Activated CD8-positive, alpha-beta memory T cell treated with anti-CD3 and anti-CD28 coated beads, Interleukin-2, amount 50 U/mL, for 24 hours (primary cell): ENCODE measurements around the gene HMGCS1.
"Not testable (repeated sequence)": the region's sequence is repeated elsewhere in the genome, so short reads cannot be mapped to it uniquely, and the experiment has no call there.

ENCODE experiments used
- DNase-seq: peaks from one replicate; pipeline ENCODE4 v3.0.0-alpha.2; 2020; ENCODE audit errors: extremely low read depth

HMGCS1 gene

DNA sequence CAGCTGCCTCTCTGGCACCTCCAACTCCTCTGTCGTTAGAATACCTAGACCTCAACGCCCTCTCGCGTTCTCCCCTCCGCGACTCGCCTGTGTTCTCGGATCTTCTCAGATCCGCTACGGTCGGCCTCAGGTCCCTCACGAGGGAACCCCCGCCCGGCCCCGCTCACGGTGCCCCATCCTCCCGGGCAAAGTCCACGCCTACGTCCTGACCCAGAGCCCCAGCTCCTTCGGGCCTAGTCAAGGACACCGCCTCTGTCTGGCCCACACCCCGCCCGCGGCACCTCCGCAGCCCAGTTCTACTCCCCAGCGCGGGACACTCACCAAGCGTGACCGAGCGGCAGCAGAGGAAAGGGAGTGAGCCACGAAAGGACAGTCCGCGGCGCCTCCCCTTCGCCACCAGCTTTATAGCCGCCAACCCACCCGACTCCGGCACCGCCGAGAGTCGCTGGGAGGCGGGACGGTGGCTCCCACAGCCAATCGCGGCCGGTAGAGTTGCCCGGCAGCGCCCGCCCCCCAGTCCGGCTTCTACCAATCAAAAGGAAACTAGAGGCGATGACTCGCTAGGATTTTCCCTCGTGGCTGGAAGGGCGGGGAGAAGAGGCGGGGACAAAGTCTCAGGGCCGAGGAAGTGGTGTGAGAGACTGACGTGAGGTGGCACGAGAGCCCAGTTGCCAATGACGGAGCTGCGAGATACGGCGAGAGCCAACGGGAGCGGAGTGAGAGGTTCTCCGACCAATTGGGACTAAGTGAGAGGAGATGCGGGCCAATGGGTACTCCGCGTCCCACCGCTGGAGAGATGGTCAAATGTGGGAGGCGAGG, at the start of gene HMGCS1:
TSS of gene HMGCS1 (minus strand) at position 378 of the 819 bp plus-strand sequence. CDS start 14,447 bp downstream, outside the sequence.
- peak; percentile 96 for DNase-seq

DNA sequence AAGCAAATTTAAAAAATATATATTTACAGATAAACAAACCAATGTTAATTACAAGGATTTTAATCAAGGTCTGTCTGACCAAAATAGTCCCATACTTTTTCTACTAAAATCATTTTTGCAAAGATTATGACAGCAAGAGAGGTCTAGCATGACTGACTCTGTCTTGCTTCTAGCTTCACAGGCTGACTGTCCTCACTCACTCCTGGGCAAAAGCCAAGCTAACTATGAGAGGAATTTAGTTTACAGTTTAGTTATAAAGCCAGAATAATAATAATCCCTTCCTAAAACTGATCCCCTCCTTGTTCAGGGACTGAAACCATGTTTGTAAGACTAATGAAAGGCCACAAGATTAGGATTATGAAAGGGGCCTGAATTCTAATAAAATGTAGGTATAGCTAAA, 45.5 kb upstream of the HMGCS1 start:
- DNase-seq = no peak

DNA sequence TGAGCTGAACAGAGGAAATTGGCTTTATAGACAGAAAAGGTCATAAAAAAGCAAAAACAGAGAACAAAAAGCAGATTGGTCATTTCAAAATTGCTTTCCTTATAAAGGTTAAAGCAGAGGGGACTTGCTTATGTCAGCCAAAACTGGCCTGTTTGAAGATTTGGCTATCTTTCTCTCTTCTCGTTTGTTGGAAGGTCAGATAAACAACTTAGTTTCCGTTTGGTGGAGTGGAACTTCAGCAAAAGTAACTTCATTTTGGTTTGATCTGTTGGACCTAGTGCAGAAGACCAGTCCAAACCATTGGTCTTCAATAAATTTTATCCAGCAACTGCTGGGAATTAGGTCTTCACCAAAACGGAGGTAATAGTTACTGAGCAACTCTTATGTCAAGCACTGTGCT, 45.1 kb upstream of the HMGCS1 start:
- no peak for DNase-seq

DNA sequence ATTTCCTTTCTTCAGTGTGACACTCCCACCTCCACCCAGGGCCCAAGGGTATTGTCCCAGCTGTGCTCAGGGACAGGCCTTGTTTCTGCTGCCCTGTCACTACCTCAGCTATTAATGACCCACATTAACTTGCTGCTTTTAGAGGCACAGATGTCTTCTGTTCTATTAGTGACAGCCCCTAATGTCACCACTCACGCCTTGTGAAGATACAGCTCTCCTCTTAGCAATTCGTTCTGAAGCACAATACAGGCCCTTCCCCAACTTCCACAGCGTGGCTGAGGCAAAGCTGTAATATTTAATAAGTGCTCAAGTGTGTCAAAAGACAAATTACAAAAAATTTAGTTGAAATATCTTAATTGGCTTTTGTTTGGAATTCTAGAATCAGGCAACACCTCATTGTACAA, 44.7 kb upstream of the HMGCS1 start:
- DNase-seq = no peak

DNA sequence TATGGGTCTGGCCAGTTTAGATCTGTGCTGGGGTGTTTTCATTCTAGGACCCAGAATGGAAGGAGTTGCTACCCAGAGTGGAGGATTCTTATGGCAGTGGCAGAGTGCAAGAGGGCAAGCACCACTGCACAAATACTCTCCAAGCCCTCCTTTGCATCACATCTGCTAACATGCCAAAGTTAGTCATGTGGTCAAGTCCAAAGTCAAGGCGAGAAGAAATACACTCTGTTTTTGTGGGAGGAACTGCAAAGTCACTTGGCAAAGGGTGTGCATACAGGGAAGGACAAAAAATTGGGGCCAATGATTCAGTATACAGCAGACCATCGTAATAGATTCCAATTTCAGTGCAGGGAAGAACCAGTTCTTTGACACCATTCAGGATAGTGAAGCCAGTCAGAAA, 43.9 kb upstream of the HMGCS1 start:
- no peak for DNase-seq

DNA sequence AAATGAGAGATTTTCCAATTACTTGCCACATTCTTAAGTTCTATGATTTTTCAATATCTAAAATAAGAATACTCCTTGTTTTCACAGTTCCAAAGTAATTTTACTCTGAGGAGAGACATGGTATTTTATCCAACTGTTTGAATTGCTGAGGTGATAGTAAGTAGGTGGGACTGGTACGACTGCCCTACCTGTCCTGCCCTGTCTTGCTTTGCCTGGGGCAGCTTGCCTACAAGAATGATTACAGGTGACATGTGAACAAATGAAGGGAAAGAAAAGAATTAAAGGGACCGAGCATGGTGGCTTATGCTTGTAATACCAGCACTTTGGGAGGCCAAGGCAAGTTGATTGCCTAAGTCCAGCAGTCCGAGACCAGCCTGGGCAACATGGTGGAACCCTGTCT, 41.6 kb upstream of the HMGCS1 start:
- no peak for DNase-seq

DNA sequence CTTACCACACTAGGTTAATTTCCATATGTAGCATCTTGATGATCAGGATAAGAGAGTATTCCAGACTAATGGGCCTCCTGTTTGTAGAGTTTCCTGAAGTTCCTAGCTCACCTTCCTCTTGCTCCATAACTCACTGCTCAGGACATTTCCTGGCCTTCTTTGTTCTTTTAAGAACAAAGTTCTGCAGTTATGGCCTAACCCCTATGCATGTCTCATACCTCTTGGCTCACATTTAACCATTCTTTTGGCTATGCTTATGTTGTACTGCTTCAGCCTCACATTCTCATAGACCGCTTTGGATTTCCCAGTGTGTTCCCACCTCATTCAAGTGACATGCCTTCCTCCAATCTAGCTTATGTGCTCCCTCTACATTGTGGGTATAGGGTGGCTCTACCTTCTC, 40.5 kb upstream of the HMGCS1 start:
- no peak for DNase-seq

DNA sequence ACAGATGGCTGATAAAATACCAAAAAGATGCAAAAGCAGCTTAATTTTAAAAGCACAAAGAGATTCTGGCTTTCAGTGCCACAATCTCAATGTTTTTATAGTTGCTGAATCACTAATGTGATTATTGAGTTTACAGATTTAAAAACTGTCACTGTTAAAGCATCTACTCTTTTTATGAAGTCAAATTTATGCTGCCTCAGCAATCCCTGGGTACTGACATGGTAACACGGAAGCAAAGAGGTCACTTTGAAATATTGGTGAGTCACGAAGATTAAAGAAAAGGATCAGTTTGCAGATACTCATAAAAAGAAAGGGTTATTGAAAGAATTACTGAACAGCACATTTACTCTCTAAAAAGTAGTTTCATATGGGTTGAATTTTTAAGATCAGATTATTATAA, 39.7 kb upstream of the HMGCS1 start:
- no peak for DNase-seq

DNA sequence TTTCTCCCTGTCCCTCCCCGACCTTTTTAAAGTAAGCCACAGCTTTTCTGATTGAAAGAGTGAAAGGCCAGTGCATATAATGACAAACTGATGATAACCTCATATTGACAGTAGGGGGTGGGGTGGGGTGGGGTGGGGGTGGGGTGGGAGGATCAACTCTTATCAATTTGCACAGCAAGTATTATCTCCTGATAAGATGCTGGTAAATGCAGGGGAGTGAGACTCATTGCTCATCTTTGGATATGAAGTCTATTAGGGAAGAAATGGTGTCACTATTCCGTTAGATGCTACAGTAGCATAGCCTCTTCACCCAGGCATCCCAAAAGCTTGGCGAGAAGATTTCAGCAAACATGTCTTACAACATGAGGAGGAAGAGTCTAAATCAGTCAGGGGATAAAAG, 38.9 kb upstream of the HMGCS1 start:
- no peak for DNase-seq

DNA sequence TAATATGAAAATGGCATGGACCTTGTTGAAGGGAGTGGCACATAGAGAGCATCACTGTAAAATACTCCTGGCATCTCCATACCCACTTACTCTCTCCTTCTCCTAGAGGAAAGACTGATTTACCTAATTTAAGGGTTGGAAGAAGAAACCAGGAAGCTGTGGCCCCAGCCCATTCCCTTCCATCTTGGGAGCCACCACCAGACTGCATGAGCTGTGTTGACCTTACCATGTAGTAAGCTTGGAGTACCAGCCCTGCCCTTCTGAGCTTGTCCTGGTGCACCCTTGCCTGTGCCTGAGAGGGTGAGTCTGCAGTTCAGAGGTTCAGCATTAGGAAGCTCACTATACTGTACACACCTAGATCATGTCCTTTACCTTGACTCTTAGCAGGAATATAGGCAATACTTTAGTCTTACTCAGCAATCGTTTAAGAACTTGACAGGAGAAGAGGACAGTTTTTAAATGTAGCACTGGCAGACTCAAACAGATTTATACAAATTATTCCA, 35.7 kb upstream of the HMGCS1 start:
- no peak for DNase-seq

DNA sequence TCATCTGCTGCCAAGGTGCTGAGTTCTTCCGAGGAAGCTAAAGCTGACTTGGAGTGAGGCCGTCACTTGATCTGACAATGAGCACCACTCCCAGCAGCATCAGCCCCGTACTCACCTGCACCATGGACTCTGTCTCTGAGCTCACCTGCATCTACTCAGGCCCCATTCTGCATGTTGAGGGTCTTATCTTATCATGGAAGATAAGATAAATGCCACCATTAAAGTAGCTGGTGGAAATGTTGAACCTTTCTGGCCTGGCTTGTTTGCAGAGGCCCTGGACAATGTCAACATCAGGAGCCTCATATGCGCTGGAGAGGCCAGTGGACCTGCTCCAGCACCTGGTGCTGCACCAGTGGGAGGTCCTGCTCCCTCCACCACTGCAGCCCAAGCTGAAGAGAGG, 35.0 kb upstream of the HMGCS1 start:
- no peak for DNase-seq

DNA sequence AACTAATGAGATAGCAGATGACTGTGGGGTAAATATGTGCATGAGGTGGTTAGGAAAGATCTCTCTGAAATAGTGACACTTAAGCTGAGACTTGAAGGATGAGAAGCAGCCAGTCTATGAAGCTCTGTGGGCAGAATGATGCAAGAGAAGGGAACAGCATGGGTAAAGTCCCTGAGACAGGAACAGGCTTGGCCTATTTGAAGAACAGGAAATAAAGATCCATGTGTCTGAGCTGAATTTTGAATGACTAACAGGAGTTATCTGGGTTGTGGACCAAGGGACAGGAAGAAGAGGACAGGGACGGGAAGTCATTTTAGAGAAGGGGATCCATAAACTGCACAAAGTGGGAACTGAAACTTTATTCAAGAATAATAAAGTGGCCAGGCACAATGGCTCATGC, 25.6 kb upstream of the HMGCS1 start:
- DNase-seq = no peak

DNA sequence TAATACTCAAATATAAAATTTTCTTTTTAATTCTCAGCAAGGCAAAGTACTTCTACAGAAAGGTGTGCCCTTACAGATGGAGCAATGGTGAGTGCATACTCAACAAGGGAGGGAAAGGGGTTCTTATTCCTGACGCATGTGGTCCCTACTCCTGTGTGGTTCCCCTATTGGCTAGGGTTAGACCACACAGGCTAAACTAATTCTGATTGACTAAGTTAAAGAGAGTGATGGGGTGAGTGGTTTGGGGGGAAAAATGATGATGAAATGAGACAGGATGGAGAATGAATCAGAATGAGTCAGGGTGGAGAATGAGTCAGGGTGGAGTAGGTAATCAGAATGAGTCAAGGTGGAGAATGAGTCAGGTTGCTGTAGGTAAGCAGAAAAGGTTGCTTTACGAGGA, 22.9 kb upstream of the HMGCS1 start:
- DNase-seq = no peak

DNA sequence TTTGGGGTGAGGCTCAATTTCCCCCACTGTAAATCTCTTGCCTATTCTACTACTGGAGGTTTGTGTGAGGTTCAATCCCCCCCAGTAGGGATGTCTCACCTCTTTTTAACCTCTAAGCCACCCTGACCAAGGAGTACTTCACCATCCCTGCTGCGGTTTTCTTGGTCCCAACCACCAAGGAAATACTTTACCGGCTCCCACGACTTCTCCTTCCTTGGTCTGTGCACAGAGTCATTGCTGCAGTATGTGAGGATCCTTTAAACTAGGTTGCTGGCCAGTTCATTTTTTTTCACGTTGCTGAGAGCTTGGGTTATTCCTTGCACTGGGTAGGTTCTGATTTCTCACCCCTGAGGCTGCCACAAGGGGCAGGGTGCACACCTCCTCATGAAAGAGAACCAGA, 22.5 kb upstream of the HMGCS1 start:
- DNase-seq = no peak

DNA sequence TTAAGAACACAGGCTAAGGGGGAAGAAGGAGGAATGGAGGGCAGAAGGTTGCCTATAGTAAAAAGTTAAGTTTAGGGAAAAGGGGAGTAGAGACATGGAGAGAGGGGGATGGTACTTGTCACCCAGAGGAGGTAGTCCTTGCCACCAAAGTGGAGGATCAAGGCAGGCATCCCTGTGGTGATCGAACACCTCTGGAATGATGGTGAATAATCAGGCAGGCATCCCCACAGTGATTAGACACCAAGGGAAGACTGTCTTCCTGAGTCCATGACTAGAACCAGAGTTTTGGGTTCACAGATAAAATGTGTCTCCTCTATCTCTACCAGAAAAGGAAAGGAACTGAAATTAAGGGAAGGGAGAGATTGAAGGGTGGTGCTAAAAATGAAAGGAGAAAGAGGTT, 19.2 kb upstream of the HMGCS1 start:
- no peak for DNase-seq

DNA sequence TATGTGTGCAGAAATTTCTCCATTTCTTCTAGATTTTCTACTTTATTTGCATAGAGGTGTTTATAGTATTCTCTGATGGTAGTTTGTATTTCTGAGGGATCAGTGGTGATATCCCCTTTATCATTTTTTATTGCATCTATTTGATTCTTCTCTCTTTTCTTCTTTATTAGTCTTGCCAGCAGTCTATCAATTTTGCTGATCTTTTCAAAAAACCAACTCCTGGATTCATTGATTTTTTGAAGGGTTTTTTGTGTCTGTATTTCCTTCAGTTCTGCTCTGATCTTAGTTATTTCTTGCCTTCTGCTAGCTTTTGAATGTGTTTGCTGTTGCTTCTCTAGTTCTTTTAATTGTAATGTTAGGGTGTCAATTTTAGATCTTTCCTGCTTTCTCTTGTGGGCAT, 12.4 kb upstream of the HMGCS1 start:
- DNase-seq = not testable (repeated sequence)

DNA sequence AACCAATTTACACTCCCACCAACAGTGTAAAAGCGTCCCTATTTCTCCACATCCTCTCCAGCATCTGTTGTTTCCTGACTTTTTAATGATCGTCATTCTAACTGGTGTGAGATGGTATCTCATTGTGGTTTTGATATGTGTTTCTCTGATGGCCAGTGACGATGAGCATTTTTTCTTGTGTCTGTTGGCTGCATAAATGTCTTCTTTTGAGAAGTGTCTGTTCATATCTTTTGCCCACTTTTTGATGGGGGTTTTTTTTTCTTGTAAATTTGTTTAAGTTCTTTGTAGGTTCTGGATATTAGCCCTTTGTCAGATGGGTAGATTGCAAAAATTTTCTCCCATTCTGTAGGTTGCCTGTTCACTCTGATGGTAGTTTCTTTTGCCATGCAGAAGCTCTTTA, 10.3 kb upstream of the HMGCS1 start:
- not testable (repeated sequence) for DNase-seq

DNA sequence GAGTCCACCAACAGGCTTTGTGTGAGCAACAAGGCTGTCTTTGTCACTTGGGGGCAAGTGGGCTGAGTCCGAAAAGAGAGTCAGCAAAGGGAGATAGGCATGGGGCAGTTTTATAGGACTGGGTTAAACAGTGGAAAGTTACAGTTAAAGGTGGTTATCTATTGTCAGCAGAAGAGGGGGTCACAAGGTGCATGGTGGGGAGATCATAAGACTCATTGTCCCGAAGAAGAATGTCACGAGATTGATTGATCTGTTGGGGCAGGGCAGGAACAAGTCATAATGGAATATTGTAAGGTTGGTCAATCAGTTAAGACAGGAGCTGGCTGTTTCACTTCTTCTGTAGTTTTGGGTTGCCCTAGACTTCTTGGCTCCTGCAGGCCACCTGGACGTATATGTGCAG, 7.6 kb upstream of the HMGCS1 start:
- DNase-seq = no peak

DNA sequence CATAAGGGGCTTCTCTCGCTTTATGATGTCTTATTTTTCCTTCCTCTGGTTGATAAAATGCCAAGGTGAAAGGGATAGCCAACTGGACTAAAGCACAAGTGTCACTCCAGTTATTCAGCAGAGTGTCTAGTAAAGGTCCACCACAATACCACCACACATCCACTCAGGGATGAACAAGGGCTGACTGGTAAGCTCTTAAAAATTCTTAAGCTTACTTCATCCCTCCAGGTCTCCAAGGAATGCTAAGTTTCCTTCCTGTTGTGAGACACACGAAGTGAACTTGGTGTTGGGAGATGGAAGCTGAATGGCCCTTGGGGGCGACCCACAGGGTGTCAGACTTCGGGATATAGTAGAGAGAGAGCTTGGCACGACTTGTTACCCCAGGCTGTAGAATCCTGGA, 3.2 kb upstream of the HMGCS1 start:
- DNase-seq = no peak

DNA sequence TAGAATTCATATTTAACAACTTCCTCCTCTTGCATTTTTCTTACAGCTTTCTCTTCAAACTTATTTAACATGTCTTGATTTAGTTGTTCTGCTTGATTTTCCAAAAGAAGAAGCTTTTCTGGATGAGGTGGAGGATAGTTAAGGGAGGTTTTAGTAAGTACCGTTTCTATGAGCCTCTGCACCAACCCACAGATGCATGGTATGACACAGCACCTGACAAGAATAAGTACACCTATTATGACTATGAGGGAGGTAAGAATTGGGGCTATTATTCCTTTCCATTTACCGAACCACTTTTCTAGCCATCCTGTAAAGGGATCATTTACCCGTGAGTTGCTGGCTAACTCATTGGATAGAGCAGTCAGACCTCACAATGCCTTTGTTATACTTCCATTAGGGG, 2.5 kb upstream of the HMGCS1 start:
- DNase-seq = no peak

DNA sequence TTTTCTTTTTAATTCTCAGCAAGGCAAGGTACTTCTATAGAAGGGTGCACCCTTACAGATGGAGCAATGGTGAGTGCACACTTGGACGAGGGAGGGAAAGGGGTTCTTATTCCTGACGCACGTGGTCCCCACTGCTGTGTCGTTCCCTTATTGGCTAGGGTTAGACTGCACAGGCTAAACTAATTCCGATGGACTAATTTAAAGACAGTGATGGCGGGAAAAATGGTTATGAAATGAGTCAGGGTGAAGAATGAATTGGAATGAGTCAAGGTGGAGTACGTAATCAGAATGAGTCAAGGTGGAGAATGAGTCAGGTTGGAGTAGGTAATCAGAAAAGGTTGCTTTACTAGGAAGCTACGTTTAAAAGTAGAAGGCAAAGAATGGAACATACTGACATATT, 2.1 kb upstream of the HMGCS1 start:
- no peak for DNase-seq

DNA sequence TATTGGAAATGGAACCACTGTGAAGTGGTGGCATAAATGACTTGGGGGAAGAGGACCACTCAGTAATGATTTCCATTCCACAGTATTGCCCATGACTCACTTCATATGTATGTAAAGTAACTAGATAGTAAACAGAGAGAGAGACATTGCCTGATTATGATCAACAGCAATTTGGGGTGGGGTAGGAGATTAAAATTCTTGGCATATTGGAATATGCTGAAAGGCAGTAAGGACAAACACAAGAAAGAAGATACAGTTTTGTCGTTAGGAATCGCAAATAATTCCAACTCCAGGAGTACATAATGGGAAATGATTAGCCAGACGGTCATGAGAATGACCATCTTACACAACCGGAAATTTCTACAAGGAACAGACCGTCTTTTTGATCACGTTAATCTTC, 1.5 kb upstream of the HMGCS1 start:
- DNase-seq = no peak

DNA sequence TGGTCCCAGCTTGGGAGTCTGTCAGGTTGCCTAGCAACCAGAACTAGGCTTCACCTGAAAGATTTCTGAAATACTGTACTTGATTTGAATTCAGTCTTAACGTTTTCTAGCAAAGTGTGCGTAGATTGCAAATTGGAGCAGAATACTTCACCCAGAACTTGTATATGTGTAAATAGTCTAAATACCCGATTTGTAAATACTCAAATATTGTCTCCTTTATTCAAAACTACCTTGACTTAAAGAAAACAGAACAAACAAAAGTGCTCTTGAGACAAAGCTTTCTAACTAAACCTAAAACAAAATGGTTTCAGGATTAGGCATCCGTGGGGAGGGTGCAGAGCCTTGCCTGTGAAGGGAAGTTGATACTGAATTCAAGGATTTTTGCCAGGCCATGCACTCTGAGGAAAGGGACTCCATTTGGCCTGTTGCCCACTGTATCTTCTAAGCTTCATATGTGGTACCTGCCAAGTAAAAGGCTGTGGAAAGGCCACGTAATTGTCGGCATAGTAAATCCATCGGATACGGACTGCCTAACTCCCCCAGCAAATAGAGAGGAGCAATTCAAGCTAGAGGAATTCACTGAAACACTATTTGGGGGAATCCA, 744 bp upstream of the HMGCS1 start:
- no peak for DNase-seq

DNA sequence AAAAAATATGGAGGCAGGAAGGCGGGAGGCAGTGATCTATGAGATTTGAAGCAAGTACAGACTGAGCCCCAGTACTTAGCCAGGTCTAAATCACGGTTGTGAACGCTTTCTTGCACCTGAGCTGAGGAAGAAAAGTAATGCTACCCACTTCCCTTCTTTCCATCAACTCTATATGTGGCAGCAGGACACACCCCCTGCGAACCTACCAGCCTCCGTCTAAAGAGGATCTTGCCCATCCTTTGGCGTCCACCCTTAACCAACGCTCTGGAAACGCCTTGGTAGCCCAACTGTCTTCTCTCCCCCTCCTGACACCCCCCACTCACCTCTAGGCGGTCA, 545 bp downstream of the HMGCS1 start:
- DNase-seq = no peak
